Measurements from ENCODE around the gene DCC. TPM values are rescaled to one million over a fixed set of nuclear protein-coding genes. Genes with fewer than 3 reads are reported as not detected.

DCC gene
- total RNA-seq, 3 donors from 2014 or later (not counting 1 experiment from before 2014, with no cell fraction given): not detected

- no peaks in the 10 kb centered on the region for H3K9me3 ChIP-seq (ENCODE audit: control insufficient read depth, insufficient read depth, low read length)
- ATAC-seq (no peak), DNase-seq (no peak)
- H3K27ac ChIP-seq (ENCODE audit: low read length): no peak overlapping the region
- no peaks in the 10 kb centered on the region for H3K4me1 Mint-ChIP-seq
- peaks cover 5 to 8% of the 10 kb centered on the region in 2 donors for H3K9me3 Mint-ChIP-seq
- no peaks in the 10 kb centered on the region for H3K36me3 ChIP-seq (ENCODE audit: control insufficient read depth, insufficient read depth, low read length)
- peaks cover under 1% of the 10 kb centered on the region for H3K36me3 Mint-ChIP-seq
- no peaks in the 10 kb centered on the region for H3K27me3 Mint-ChIP-seq (ENCODE audit: low read depth in 2 of 2)
- no peaks in the 10 kb centered on the region for H3K27me3 ChIP-seq (ENCODE audit: control insufficient read depth, insufficient read depth, low read length)
- no peaks in the 10 kb centered on the region for H3K4me1 ChIP-seq (ENCODE audit: control insufficient read depth, insufficient read depth, low read length)
- 67% methylated on average over 1 of the region's 2 CpGs for WGBS (ENCODE audit: insufficient coverage)
- no peak overlapping the region for H3K27ac Mint-ChIP-seq
- intact Hi-C loops (cut with micrococcal nuclease): loop anchor here (5.0 kb wide), 1 partner anchor 72 kb away; no protein-coding TSS in a partner anchor
- TF ChIP-seq CTCF (IDR thresholded peaks at IDR 0.05): no peak
- no peak overlapping the region for H3K4me3 ChIP-seq (ENCODE audit: low read length)
- H3K4me3 Mint-ChIP-seq: no peak overlapping the region
Observed at GRCh38 chr18:53375621-53376020, 1035.6 kb downstream of the DCC start.

DNA sequence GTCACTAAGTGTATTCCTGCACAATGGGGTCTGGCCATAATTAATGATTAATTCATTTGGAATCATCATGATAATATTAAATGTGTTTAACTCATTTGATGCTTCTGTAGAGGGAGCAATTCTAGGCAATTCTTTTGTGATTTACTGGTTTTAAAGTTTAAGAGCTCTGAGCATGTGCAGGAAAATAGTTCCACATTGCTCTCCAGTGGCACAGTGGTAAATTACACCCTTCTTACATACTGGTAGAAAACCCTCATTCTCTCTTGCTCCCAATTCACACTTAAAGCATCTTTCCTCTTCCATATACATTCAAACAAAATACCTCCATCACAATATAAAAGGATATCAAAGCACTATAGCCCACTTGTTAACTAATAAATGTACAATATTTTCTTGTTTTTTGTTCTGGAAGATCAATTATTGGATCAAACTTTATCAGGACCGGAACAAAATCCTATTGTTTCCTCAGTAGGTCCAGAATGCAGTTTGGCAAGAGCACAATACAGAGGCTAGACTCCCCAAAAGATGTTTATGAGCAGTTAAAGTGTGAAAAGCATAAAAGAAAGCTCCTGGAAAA is 1040.2 kb downstream of the DCC start:
- WGBS (ENCODE audit: insufficient coverage): 90% methylated on average over 1 of the region's 1 CpG
- no peaks in the 10 kb centered on the region for H3K36me3 ChIP-seq (ENCODE audit: control insufficient read depth, insufficient read depth, low read length)
- DNase-seq (no peak), ATAC-seq (no peak)
- no peaks in the 10 kb centered on the region for H3K27me3 ChIP-seq (ENCODE audit: control insufficient read depth, insufficient read depth, low read length)
- H3K9me3 Mint-ChIP-seq: peaks cover 3 to 4% of the 10 kb centered on the region in 2 donors
- intact Hi-C loops (cut with micrococcal nuclease): no loop called here
- H3K4me1 ChIP-seq (ENCODE audit: control insufficient read depth, insufficient read depth, low read length): no peaks in the 10 kb centered on the region
- H3K4me1 Mint-ChIP-seq: no peaks in the 10 kb centered on the region
- H3K27ac Mint-ChIP-seq: no peak overlapping the region
- no peak overlapping the region for H3K4me3 ChIP-seq (ENCODE audit: low read length)
- no peaks in the 10 kb centered on the region for H3K9me3 ChIP-seq (ENCODE audit: control insufficient read depth, insufficient read depth, low read length)
- no peak for TF ChIP-seq CTCF (IDR thresholded peaks at IDR 0.05)
- no peak overlapping the region for H3K4me3 Mint-ChIP-seq
- H3K27ac ChIP-seq (ENCODE audit: low read length): no peak overlapping the region
- H3K27me3 Mint-ChIP-seq (ENCODE audit: low read depth in 2 of 2): no peaks in the 10 kb centered on the region
- no peaks in the 10 kb centered on the region for H3K36me3 Mint-ChIP-seq

GRCh38 chr18:53382870-53383269 is 1042.9 kb downstream of the DCC start:
- no peak overlapping the region for H3K27ac ChIP-seq (ENCODE audit: low read length)

More at GRCh38 chr18:53382870-53383269, 1042.9 kb downstream of the DCC start:
- no peaks in the 10 kb centered on the region for H3K4me1 Mint-ChIP-seq
- no peaks in the 10 kb centered on the region for H3K9me3 Mint-ChIP-seq
- no peak for ATAC-seq
- H3K27me3 ChIP-seq (ENCODE audit: control insufficient read depth, insufficient read depth, low read length): no peaks in the 10 kb centered on the region
- DNase-seq: no peak
- no peaks in the 10 kb centered on the region for H3K9me3 ChIP-seq (ENCODE audit: control insufficient read depth, insufficient read depth, low read length)
- TF ChIP-seq CTCF (IDR thresholded peaks at IDR 0.05): no peak
- H3K36me3 ChIP-seq (ENCODE audit: control insufficient read depth, insufficient read depth, low read length): no peaks in the 10 kb centered on the region
- WGBS (ENCODE audit: insufficient coverage): no CpG with 5 or more reads among the region's 1 CpG
- no peaks in the 10 kb centered on the region for H3K27me3 Mint-ChIP-seq (ENCODE audit: low read depth in 2 of 2)
- intact Hi-C loops (cut with micrococcal nuclease): no loop called here
- no peak overlapping the region for H3K4me3 Mint-ChIP-seq
- no peaks in the 10 kb centered on the region for H3K36me3 Mint-ChIP-seq
- no peak overlapping the region for H3K4me3 ChIP-seq (ENCODE audit: low read length)
- H3K4me1 ChIP-seq (ENCODE audit: control insufficient read depth, insufficient read depth, low read length): no peaks in the 10 kb centered on the region
- H3K27ac Mint-ChIP-seq: no peak overlapping the region
